Osteocyte (in vitro differentiated cells): ENCODE data around the gene KAT7. TPM values are rescaled to one million over a fixed set of nuclear protein-coding genes. Genes with fewer than 3 reads are reported as not detected.

Experiments
- DNase-seq: peaks from one replicate; pipeline ENCODE4 v3.0.0; 2021; ENCODE audit warnings: mixed read lengths; ENCODE audit not compliant: unreplicated experiment; ENCODE audit errors: extremely low spot score
- H3K27ac Mint-ChIP-seq: one replicate; pipeline ENCODE4 v1.8.0; 2021; ENCODE audit warnings: mild to moderate bottlenecking, mixed read lengths; ENCODE audit not compliant: unreplicated experiment
- H3K27me3 Mint-ChIP-seq: one replicate; pipeline ENCODE4 v1.8.0; 2021; ENCODE audit warnings: mixed read lengths; ENCODE audit not compliant: unreplicated experiment
- H3K36me3 Mint-ChIP-seq: one replicate; pipeline ENCODE4 v1.8.0; 2021; ENCODE audit warnings: mixed read lengths; ENCODE audit not compliant: unreplicated experiment
- H3K4me1 Mint-ChIP-seq: one replicate; pipeline ENCODE4 v1.8.0; 2021; ENCODE audit warnings: mixed read lengths; ENCODE audit not compliant: unreplicated experiment
- H3K4me3 Mint-ChIP-seq: one replicate; pipeline ENCODE4 v1.8.0; 2021; ENCODE audit warnings: mild to moderate bottlenecking, moderate library complexity, mixed read lengths; ENCODE audit not compliant: unreplicated experiment
- H3K9me3 Mint-ChIP-seq: one replicate; pipeline ENCODE4 v1.8.0; 2021; ENCODE audit warnings: mixed read lengths; ENCODE audit not compliant: unreplicated experiment
- CTCF ChIP-seq: fragments of 200-600 bp; sonication (generic); IDR thresholded peaks from 2 replicates; pipeline ENCODE4 v1.5.0; 2021; ENCODE audit warnings: antibody characterized with exemption, mild to moderate bottlenecking, moderate library complexity
- total RNA-seq: library from RNA; stranded (reverse); gene quantifications from 2 replicates; pipeline ENCODE4 v1.2.1, GENCODE V29; 2021

The KAT7 gene
- total RNA-seq, 1 donor from 2014 or later, result 50.5 TPM

- Mint-ChIP-seq H3K4me1 (peaks cover 38% of the 10 kb centered on the region), H3K36me3 (peaks cover 32% of the 10 kb centered on the region), H3K9me3 (no peaks in the 10 kb centered on the region), H3K27me3 (no peaks in the 10 kb centered on the region), H3K27ac (no peak overlapping the region), H3K4me3 (no peak overlapping the region)
- no peak for DNase-seq
- no peak for TF ChIP-seq CTCF
These were observed 44.5 kb downstream of the KAT7 start for GRCh38 chr17:49832840-49833599.

- no peak for DNase-seq
- H3K4me1 Mint-ChIP-seq, result peaks cover 30% of the 10 kb centered on the region
- H3K27me3 Mint-ChIP-seq, result no peaks in the 10 kb centered on the region
- TF ChIP-seq CTCF, result no peak
- no peak overlapping the region for H3K27ac Mint-ChIP-seq
- H3K4me3 Mint-ChIP-seq, result no peak overlapping the region
- no peaks in the 10 kb centered on the region for H3K9me3 Mint-ChIP-seq
- H3K36me3 Mint-ChIP-seq, result peaks cover 21% of the 10 kb centered on the region
These were observed 45.8 kb downstream of the KAT7 start for GRCh38 chr17:49834118-49834743.

- no peak overlapping the region for H3K4me3 Mint-ChIP-seq
- no peaks in the 10 kb centered on the region for H3K27me3 Mint-ChIP-seq
- peak overlapping the region; percentile 75 for H3K27ac Mint-ChIP-seq
- no peaks in the 10 kb centered on the region for H3K9me3 Mint-ChIP-seq
- no peak for DNase-seq
- no peak for TF ChIP-seq CTCF
- peaks cover 26% of the 10 kb centered on the region for H3K4me1 Mint-ChIP-seq
- H3K36me3 Mint-ChIP-seq, result peaks cover 19% of the 10 kb centered on the region
These were observed 47.0 kb downstream of the KAT7 start for GRCh38 chr17:49835472-49835871.

- Mint-ChIP-seq H3K4me1 (peaks cover 19% of the 10 kb centered on the region), H3K27me3 (no peaks in the 10 kb centered on the region), H3K27ac (peak overlapping the region; percentile 75), H3K9me3 (no peaks in the 10 kb centered on the region), H3K4me3 (peak overlapping the region; percentile 41), H3K36me3 (peaks cover 19% of the 10 kb centered on the region)
- TF ChIP-seq CTCF, result no peak
- DNase-seq, result no peak
These were observed 47.9 kb downstream of the KAT7 start for GRCh38 chr17:49836111-49837030.
